ENCODE data around the gene GSG1L.

The GSG1L gene

DNA sequence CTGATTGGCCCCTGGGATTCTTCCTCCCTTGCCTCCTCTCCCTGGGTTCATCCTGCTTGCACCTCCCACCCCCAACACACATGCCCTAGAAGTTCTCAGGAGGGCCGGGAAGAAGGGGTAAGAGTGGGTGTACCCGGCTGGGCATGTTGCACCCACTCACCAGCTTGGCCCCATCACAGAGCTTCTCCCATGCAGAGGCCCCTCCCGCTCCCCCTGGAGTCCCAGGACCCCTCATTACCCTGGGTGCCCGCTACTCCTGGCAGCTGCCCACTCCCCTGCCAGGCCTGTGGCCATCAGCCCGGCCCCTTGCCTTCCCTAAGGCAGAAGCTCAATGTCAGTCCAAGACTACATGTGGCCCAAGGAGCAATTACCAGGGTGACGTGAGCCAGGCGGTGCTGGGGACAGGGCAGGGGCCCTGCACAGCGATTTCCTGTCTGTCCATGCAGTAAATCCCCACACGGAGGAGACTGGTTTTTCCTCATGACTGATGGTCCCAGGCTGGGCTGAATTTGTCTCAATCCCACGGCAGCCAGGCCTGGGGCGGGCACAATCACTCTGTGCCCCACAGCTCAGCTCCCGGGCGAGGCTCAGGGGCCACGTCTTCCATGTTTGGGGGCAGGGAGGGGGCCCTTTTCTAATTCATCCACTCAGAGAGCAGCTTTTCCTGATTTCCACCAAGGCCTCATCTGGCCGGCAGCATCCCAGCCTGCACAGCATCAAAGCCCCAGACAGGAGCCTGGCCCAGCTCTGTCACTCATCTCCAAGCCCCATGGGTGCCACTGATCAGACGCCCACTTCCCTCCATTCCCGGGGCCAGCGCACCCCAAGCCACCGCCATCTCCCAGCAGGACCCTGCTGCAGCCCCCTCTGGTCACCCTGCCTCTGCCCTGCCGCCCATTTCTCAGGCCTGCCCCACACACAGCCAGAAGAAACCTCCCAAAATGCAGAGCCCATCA lies 278.9 kb downstream of the GSG1L start:
- no peak for DNase-seq

DNA sequence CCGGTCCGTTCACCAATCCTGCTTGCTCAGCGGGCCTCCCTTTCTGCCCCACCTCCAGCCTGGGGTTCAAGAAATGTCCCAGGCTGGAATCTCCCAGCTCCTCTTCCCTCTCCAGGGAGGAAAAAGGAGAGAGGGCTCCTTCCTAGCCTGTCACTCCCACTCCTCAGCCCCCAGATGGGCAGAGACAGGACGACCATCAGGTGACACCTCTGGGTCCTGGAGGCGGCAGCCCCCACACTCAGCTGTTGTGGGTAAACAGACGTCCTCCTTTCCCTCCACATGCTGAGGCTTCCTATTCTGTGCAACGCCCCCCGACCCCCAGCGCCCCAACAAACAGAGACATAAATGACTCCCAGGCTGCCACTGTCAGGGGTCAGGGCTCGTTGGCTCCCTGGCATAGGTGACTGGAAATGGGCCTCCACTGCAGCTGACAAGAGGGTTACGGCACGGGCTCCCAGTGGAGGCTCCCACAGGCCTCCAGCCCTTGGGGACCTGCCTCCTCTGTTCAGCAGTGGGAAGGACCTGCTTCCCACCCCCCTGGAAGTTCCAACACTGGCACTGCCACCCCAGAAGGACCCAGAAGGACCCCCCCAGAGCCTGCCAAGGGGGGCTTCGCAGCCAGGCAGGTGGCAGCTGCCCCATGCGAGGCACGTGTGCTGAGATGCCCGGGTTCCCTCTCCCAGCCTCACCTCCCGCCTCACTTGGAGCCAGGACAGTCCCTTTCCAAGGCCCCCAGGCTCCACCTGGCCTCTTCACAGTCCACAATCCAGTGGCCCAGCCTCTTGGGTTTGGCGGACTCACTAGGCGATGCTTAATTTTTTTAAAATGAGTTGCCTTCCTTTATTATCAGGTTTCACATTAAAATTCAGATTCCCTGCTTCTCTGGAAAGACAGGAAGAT lies 281.3 kb downstream of the GSG1L start:
- DNase-seq, result no peak

DNA sequence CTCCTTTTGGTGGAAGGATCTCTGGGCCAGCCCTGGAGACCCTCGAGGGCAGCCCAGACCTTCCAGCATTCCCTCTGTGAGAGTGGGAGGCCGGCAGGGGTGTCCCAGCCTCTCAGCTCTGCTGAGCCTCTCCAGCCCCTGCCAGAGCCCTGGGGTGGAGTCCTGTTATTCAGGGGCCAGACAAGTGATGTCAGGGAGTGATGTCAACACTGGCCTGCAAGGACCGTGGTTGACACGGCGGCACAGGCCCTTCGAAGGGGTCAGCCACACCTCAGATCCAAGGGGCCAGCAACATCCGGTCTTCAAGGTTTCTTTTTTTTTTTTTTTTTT lies 282.4 kb downstream of the GSG1L start:
- DNase-seq, result peak; percentile 59

DNA sequence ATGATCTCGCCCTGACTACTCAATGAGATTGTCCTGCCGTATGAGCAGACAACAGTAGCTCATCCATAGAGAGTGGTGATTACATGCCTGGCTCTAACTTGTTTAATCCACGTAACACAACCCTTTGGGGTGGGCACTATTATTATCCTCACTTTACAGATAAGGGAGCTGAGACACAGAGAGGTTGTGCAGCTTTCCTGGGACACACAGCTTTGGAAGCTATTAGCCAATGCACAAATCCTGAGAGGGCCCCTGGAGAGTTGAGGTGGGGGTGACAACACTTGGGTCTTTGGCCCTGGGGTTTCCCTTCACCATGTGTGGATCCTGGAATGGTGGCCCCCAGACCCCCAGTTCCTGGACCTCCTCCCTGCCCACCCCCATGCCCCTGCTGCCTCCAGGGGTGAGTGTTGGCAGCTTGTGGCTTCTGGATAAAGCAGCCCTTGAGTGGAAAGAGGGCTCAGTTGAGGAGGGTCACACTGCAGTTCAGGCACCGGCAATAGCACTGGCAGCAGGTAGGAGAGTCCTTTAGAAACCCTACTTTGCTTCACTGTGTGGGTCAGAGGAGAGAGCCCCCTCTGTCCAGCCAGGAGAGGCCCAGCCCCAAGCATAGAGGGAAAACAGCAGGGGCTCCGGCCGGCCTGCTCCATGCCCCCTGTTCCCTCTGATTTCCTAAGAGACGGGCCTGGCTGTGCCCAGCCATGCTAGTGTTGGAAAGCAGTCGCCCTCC lies 282.9 kb downstream of the GSG1L start:
- DNase-seq, result no peak

DNA sequence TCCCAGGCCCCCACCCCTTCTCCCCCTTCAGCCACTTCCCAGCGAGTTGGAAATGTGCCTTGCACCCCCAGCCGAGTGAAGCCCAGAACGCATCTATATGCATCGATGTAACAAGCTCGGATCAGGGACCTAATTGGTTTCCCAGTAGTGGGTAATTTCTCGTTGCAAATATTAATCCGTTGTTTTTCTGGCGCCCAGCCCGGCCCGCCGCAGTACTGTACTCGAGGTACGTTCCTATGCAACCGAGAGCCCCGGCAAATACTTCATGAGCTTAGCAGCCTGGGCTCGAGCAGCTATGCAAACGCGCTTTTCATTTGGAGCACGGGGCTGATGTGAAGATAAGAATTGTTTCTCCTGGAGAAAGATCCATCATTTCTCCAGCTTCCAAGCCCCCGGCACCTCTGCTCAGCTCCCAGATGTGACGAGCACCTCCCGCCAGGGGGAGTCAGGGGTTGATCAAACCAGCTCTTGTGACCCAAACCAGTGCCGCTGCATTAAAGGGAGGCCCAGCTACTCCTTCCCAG lies 283.8 kb downstream of the GSG1L start:
- peak; percentile 75 for DNase-seq

DNA sequence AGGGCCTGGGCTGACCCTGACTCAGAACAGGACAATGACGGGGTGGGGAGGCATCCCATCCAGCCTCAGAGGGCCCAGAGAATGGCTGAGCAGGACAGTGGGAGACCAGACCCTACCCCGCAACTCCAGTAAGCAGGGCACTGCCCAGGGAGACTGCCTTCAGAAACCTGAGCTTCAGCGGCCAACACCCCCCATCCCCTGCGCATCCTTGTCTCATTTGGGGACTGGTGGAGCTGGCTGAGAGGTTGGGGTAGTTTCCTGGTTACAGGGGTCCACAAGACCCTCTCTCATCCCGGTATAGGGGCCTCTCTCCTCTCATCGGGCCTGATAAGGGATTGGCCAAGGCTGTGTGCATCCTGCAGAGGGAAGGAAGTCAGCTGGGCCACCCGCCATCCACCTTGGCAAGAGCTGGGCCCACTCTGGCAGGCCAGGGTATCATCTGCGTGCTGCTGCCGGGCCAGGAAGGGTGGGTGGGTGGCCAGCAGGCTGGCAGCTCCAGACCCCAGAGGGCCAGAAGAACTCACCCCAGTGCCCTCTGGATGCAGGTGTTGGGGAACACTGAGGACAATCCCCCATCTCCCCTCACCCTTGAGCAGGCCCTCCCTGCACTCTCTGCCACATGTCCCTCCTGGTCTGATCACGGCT lies 284.5 kb downstream of the GSG1L start:
- DNase-seq, result no peak

DNA sequence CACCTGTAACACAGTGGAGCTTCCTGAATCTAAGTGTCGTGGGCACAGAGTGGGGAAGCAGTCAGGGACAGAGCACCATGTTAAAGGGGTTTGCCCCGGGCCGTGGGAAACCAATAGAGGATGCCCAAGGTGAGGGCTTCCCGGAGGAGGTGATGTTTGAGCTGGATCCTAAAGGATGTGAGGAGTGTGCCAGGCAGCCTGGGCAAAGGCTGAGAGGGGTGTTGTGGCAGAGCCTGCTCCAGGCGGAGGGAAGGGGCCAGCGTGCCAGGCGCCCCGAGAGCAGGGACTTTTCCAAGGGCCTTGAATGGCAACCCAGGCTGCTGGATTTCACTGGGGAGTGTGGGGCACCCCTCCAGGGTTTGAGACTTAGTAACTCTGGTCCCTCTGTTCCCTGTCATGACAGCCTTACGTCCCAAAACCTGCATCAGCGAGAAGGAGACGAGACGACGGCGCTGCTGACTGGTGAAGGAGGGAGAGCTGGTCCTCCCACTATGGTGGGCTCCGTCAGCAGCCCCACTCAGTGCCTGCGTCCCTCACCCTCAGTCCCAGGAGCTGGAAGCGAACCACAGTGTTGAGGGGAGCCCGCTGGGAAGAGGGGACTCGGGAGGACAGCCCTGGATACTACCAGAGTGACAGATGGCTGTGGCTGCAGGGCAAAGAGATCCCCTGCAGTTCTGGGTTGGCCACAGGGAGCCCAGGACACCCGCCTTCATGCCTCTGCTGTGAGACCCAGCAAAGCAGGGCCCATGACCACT lies 285.2 kb downstream of the GSG1L start:
- no peak for DNase-seq

DNA sequence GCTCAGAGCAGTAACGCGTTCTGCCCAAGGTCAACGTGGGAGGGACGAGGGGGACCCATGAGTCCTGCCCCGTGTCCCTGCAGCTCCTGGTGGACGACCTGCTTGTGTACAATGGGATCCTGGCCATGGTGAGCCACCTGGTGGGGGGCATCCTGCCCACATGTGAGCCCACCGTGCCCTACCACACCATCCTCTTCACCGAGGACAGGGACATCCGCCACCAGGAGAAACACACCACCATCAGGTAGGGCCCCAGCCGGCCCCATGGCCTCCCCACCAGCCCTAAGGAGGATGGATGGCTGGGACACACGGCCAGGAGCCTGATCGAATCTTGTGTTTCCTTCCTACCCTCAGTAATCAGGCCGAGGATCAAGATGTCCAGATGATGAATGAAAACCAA lies 286.0 kb downstream of the GSG1L start:
- no peak for DNase-seq

DNA sequence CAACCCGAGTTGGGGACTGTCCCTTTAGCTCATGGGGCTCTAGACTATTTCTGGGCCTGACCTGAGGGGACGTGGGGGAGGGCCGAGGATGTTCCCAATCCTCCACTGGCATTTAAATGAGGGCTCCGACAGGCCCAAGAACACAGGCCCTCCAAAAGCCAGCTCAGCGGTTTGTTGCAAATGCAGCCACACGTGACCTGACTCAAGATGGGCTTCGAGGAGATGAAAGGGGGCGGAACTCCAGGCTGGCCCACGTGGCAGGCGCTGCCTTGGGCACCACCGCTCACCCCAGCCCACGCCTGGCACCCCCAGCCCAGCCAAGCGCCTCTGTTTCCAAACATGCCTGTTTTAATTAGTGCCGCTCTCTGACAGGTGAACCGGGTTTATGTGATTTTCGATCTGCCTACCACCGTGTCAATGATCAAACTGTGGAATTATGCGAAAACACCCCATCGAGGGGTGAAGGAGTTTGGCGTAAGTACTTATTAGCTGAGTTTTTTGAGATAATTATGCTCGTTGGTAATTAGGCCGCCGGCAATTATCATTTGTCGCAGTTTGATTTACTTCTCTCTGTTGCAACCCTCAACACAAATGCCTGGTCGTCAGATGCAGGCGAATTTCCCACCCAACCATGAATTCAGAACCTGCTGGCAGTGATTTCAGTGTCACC lies 286.8 kb downstream of the GSG1L start:
- DNase-seq, result no peak

DNA sequence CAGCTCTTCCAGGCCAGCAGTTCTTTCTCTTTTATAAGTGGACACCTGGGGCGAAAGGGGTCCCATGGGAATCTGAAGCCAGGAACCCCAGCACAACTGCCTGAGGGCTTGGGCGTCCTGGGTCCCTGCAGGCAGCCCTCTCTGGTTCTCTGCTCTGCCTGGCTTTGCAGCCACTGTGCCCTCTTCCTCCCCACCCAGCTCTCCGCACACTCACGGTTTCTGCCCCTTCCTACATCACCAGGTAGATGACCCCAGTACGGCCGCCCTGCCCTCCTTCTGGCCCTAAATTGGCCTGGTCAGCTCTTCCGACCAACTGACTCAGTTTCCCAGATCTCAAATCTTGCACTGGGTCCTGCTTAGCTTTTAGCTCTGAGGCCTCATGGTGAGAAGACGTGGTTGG lies 288.3 kb downstream of the GSG1L start:
- DNase-seq, result no peak

DNA sequence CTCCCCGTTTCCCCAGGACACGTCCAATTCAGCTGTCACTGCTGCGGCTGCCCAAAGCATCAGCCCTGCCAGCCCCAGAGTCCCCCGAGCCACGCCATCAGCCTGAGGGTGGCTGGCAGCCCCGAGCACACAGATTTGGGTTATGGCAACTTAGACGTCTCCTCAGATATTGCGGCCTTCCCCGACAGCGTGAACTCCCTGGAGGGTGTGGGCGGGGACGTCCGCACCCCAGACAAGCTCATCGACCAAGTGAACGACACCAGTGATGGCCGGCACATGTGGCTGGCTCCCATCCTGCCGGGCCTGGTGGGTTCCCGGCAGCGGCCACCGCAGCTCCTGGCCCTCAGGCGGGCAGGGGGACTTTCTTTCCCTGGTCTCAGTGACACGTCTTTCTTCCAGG lies 288.7 kb downstream of the GSG1L start:
- DNase-seq, result no peak

DNA sequence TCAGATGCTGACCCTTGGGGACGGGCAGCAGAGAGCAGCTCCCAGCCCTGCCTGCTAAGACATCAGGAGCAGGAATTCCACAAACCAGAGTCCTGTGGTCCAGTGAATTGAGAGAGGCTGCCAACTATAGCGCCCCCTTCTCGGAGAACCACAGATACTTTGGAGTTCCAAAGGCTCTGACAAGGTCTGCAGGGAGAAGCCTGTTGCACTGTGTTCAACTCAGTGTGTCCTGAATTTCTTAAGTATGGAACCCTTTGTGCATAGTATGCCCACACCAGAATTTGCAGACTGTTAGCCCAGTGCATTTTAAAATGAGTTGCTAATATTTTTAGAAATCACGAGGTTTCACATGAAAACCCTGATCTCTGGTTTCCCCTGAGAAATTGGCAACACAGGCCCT lies 290.2 kb downstream of the GSG1L start:
- DNase-seq, result no peak

DNA sequence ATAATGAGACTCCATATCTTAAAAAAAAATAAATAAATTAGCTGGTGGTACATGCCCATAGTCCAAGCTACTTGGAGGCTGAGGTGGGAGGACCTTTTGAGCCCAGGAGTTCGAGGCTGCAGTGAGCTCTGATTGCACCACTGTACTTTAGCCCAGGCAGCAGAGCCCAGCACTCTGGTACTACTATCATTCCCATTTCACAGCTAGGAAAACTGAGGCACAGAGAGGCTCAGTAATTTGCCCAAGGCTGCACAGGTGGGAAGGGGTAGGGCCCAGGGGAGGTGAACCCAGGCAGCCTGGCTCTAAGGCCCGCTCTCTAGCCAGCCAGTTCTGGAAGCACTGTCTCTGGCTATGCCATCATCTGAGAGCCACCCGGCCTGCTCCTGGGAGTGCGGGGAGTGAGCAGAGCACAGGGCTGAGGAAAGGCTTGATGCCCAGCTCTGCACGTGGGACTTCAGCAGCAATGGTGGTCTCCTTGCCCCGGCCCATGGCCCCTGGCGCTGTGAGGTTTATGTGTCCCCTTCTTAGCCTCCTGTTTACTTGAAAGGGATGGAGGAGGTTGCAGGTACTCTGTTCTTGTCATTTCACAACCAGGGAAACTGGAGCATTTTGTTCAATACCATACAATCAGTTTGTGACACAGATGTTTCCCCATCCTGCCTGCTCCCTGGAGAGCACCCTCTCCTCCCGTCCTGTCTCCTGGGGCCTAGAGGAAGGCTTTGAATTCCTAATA lies 291.3 kb downstream of the GSG1L start:
- no peak for DNase-seq

DNA sequence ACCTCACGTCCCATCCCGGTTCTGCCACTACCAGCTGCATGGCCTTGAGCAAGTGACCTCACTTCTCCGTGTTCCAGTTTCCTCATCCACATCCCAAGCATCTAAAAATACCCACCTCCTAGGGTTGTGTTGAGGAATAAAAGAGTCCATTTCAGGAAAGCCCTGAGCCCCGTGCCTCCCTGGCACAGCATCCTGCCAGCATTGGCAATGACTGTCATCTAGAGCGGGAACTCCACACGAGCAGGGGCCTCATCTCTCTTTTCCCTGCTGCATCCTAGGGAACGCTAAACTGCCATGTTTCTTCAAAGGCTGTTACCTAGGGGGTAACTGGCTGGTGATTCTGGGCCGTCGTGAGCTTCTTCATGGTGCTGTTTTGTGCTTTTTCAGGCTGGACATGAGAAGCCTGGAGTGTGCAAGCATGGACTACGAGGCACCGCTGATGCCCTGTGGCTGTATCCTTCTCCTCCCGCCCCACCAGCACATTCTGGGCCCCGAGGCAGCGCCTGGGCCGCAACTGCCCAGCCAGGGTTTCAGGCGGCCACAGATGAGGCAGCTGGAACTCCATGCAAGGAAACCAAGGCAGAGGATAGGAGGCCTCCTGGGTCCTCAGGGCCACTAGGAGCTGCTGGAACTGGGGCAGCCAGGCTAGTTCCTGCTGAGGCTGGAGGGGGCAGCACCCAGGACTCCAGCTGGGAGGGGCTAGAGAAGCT lies 292.2 kb downstream of the GSG1L start:
- no peak for DNase-seq

DNA sequence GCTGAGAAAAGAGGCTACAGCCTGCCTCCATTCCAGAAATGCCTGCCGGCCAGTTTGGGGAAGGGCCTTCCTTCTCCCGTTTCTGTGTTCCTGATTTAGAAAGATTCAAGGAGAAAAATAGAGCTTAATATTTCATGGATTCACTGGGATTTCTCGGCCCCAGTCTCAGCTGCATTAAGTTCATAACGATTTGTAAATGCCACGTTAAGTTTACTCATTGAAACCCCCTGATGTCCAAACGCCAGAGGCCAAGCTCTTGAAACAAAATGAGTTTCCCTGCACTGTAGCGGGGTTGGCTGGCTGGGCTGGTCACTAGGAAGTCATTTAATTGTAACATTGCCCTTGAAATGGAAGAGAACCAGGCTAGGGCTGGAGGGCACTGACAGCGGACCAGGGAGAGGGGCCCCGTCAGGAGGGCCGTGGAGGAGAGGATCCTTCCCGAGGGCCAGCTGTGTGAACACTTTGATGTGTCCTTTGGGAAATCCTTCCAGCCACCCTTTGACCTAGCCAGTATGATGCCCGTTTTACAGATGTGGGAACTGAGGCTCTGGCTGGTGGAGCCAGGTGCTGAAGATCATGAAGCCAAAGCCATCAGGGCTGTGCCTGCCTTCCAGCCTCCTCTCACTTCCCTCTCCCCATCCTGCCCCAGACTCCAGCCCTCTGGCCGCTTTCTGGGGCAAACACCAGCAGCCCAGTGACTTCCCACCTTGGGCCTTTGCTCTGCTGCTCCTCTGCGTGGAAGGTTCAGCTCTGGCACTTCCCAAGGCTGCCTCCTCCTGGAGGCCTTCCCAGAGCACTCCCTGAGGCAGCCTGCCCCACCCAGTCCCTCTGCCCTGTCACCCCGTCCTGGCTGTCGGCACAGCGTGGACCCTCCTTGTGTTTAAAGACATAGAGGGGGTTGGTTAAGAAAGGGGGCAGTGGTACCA lies 293.0 kb downstream of the GSG1L start:
- no peak for DNase-seq

DNA sequence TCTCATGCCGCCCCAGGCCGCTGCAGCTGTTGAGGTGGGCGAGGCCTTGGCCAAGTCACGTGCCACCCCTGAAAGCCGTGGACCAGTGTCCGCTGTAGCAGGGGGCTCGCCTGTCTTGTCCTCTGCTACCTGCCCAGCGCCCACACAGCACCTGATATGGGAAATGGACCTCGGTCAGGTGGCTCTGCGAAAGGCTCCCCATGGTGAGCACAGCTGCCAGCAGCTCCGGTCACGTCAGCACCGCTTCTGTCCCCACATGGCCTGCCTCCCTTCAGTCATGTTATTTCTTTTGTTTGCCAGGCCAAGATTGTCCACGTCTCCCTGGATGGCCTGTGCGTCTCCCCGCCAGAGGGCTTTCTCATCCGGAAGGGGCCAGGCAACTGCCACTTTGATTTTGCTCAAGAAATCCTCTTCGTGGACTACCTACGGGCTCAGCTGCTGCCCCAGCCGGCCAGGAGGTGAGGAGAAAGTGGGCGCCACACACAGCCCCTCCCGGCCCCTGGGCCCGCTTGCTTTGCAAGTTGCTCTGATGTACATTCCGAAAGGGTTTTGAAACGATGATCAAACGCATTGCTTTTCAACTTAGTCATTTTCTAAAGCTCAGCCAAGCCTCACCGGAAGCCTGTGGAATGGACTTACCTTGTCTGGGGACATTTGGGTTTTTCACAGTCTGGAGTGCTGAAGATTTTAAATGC lies 293.8 kb downstream of the GSG1L start:
- DNase-seq, result peak; percentile 59

DNA sequence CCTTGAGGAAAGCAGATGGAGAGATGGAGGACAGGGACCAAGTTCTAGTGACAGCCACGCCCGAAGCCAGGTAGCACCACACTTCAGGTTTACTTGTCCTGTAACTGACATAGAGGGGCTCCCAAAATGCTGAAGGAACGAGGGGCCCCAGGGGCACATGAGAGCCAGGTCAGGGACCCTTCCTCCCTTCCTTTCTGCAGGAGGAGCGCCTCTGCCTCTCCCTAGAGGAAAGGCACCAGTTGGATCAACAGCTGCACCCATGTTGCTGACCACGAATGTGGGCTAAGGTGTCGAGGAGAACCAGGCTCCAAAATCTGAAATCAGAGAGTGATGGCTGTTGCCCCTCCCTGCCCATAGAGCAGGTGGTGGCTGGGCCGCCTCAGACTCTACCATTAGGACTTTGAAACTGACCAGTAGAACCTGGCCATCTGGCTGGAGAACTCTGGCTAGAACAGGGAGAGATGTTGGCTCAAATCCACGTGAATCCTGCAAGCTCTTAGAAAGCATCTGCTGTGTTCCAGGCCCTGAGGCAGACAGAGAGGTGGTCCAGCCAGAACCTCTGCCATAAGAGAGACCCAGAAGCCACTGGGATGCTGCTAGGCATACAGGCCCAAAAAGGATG lies 294.8 kb downstream of the GSG1L start:
- DNase-seq, result no peak
